Left kidney (tissue), 8 donors: Measurements from ENCODE around the gene NUDT5. TPM values are rescaled to one million over a fixed set of nuclear protein-coding genes. Genes with fewer than 3 reads are reported as not detected.
"Not testable (repeated sequence)": the region's sequence is repeated elsewhere in the genome, so short reads cannot be mapped to it uniquely, and the experiment has no call there.

Experiments
- DNase-seq: peaks from one replicate; pipeline ENCODE4 v3.0.0-alpha.2; 2013
- long read RNA-seq, 8 donors: transcript quantifications; one replicate each; lab custom pipeline, GENCODE V29; 2026
- polyA plus RNA-seq: library from polyadenylated mRNA; unstranded; fragments of 120-200 nt; gene quantifications from one replicate; pipeline ENCODE4 v1.2.1, GENCODE V29; 2013; ENCODE audit not compliant: insufficient read length

NUDT5 gene
- polyA plus RNA-seq: 93.3 TPM
- long read RNA-seq, donor 1, partial matches to known transcripts: 0 of 35 reads
- long read RNA-seq, donor 1, other reads (novel, unspliced or antisense): 35 of 35 reads
- long read RNA-seq, donor 2, partial matches to known transcripts: 47 of 70 reads
- long read RNA-seq, donor 2, other reads (novel, unspliced or antisense): 22 of 70 reads
- long read RNA-seq, donor 3, partial matches to known transcripts: 0 of 22 reads
- long read RNA-seq, donor 3, other reads (novel, unspliced or antisense): 21 of 22 reads
- long read RNA-seq, donor 4: 0 reads
- long read RNA-seq, donor 5, partial matches to known transcripts: 5 of 60 reads
- long read RNA-seq, donor 5, other reads (novel, unspliced or antisense): 55 of 60 reads
- long read RNA-seq, donor 6, partial matches to known transcripts: 7 of 59 reads
- long read RNA-seq, donor 6, other reads (novel, unspliced or antisense): 52 of 59 reads
- long read RNA-seq, donor 7, partial matches to known transcripts: 165 of 195 reads
- long read RNA-seq, donor 7, other reads (novel, unspliced or antisense): 28 of 195 reads
- long read RNA-seq, donor 8, partial matches to known transcripts: 0 of 11 reads
- long read RNA-seq, donor 8, other reads (novel, unspliced or antisense): 11 of 11 reads

DNA sequence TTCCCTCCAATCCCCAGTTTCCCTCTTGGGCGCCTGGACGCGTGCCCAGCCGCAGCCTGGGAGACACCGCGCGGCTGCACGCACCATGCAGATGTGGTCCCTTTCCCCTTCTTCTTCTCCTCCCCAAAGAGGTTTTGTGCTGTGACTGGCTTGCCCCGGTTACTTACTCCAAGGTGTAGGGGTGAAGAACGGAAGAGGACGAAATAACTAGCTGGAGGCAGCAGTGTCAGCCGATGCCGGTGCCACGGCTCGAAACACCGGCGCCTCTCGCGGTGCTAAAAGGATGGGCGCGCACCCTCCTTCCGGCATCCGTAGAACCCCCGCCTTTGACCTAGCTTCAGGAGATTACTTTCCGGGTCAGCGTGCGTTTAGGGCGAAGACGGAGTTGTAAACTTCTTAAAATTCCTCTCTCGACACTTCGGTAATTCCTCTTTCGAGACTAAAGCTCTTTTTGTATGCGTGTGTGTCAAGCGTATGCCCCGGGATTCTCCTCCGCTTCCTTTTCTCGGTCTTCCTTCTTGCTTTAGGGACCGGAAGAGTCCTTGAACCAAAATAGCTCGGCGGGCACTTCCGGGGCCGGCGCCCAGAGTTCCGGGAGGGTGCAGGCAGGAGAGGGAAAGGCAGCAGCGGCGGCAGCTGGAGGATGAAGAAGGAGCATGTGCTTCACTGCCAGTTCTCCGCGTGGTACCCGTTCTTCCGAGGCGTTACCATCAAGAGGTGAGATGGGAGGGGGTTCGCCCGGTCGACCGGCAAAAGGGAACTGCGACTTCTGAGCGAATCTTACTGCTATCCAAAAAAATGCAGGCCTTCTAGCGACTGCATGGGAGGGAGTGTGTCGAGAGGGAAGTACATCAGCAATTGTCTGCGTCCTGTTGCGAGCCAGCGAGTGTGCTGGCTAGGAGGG is at the start of gene NUDT5, which contains the start of gene CDC123:
NUDT5 (minus strand) TSS at position 289 of the 904 bp plus-strand sequence. CDS start 9,600 bp downstream, outside the sequence.
CDC123 (plus strand) TSS at position 586 of the 904 bp plus-strand sequence; CDS start at position 644, 58 bp downstream.
- peak; percentile 89 for DNase-seq

DNA sequence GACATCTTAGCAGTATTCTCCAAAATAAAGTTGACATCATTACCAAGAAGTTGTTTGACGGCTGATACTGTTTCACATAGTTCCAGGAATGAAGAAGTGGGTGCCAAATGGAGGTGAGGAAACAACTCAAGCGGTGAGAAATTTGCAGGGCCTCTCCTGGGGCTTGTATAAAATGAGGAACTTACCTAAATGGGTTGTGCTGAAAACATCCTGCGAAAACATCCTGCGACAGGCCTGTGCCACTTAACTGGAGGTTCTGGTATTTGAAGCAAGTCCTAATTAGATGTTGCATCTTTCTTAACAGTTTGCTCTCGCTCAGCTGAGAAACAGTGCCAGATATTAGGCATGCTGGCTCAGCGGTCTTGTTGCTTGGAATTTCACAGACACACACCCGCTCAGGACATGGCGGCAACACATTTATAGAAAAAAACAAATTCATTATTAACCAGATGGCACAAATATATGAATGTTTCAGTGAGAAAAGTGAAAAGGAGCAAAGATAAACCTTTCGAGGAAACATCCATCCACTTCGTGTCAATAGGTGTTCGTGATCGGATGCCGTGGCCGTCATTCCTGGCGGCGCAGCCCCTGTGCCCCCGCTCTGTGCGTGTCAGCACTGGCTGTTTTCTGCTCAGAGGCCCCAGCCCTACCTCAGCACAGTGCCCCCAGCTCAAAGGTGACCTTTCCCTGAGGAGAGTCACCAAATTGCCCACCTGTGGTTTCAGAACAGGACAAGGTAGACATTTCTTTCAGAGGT is 48.4 kb upstream of the NUDT5 start:
- DNase-seq: no peak

DNA sequence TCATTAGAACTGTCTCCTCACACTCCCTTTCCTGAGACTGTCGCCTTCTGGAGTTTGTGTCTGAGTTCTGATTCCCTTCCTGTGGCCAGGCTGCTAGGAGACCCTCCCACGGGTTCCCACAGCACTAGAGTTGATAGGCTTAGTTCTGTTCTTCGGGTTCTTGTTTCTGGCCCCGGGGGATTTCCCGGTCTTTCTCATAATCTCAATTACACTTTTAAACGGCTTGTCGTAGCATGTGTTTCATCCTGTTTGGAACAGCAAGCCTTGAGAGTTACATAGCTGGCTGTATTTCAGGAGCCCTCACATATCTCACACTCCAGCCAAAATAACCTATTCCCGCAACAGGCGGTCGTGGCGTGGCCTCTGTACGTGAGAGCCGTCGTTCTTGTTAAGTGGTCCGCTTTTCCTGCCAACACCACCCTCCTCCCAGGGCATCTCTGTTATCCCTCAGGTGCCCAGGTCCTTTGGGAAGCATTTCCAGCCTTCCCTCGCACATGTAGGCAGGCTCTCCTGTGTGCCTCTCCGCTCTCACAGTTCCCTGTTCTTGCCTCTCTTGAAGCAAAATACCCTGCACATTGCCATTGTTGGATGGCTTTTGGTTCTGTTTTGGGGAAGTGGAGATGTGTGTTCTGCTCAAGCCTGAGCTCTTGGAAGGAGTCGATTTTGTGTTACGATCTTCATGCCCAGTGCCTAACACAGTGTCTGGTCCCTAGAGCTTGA is 46.3 kb upstream of the NUDT5 start:
- DNase-seq: no peak

- no peak for DNase-seq
Measured at GRCh38 chr10:12238821-12239220, 43.1 kb upstream of the NUDT5 start.

GRCh38 chr10:12237265-12238220 is 41.9 kb upstream of the NUDT5 start:
- DNase-seq: no peak

GRCh38 chr10:12235796-12236195 is 40.1 kb upstream of the NUDT5 start:
- no peak for DNase-seq

- DNase-seq: no peak
Measured at GRCh38 chr10:12235116-12235694, 39.5 kb upstream of the NUDT5 start.

DNA sequence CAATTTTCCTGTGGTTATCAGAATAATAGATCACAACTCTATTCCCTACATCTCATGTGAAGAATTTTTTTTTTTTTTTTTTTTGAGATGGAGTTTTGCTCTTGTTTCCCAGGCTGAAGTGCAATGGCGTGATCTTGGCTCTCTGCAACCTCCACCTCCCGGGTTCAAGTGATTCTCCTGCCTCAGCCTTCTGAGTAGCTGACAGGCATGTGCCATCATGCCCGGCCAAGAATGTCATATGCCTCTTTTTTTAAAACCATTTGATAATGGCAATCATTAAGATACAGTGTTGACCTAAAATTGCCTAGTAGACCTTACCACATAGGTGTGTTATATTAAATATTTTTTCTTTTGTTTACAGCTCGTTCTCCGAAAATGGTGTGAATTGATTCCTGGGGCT is 39.0 kb upstream of the NUDT5 start:
- DNase-seq: not testable (repeated sequence)

DNA sequence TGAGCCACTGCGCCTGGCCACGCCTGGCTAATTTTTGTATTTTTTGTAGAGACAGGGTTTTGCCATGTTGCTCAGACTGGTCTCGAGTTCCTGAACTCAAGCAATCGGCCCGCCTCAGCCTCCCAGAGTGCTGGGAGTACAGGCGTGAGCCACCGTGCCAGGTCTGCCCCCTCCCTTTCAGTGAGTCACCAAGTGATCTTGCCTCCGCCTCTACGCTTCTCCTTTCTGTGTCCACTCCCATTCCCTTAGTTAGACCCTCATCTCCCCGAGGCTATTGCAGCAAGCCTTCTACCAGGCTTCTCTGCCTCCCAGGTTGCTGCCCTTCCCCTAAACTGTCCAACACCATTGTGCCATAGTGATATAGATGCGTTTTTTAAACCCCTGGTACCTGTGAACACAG is 33.2 kb upstream of the NUDT5 start:
- DNase-seq: no peak

- not testable (repeated sequence) for DNase-seq
Measured at GRCh38 chr10:12226438-12226837, 30.7 kb upstream of the NUDT5 start.

DNA sequence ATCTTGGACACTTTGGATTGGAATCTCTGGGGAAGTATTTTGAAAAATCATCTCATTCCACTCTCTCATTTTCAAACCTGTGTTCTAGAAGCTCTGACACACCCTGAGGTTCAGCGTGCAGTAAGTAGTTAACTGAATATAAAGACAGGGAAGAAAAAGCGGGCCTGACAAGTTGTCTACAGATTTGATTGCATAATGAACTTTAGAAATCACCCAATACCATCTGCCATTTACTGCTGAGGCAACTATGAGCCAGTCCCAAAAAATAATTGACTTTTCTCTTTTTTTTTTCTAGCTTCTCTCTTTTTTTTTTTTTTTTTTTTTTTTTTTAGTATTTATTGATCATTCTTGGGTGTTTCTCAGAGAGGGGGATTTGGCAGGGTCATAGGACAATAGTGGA is 29.8 kb upstream of the NUDT5 start:
- DNase-seq: no peak

DNA sequence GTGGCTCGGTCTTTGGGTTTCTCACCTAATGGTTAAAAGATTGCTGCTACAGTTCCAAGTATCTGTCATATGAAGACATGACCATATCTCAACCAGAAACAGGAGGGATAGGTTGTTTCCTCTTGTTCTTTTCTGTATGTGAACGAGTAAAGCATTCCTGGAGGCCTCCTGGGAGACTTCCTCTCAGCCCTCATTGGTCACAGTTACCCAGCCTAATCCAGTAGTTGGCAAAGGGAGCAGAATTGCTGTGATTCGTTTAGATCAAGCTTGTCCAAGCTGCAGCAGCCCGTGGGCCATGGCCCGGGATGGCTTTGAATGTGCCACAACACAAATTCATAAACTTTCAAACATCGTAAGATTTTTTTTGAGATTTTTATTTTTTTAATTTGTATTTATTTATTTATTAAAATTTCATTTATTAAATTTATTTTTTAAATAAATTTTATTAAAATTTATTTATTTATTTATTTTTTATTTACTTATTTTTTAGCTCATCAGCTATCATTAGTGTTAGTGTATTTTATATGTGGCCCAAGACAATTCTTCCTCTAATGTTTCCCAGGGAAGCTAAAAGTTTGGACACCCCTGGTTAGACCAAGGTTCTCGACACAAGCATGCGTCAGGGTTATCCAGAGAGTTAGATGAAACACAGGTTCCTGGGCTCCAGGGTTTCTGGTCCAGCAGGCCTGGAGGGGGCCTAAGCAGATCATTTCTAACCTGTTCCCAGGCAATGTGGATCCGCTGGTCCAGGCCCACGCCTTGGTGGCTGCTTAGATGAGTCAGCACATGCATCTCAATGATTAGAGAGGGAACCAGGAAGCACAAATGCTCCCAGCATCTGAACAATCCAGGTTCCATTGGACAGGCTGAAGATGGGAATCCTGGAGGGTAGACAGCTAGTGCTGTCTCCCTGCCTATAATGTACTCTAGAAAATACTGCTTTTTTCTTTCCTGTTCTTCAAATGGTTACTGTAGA is 25.9 kb upstream of the NUDT5 start:
- no peak for DNase-seq

GRCh38 chr10:12218991-12219390 is 23.3 kb upstream of the NUDT5 start:
- DNase-seq: no peak

GRCh38 chr10:12214763-12215218 is 19.1 kb upstream of the NUDT5 start:
- peak; percentile 54 for DNase-seq

- DNase-seq: no peak
Measured at GRCh38 chr10:12214093-12214492, 18.4 kb upstream of the NUDT5 start.

DNA sequence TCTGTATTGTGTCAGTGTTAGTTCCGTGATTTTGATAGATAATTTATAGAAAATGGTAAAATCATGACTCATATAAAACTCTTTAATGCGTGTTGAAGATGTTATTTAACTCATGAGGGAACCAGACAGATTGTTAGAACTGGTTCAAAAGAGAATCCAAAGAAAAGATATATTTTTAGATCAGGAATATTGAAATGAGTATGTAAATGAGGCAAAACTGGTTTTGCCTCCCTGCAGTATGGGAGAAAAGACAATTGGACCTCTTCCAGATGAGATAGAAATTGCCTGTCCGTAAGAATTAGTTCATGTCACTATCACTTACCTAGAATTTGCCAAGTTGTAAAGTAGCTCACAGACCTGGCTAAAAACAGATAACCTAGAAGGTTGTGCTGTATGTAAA is 17.9 kb upstream of the NUDT5 start:
- DNase-seq: no peak

DNA sequence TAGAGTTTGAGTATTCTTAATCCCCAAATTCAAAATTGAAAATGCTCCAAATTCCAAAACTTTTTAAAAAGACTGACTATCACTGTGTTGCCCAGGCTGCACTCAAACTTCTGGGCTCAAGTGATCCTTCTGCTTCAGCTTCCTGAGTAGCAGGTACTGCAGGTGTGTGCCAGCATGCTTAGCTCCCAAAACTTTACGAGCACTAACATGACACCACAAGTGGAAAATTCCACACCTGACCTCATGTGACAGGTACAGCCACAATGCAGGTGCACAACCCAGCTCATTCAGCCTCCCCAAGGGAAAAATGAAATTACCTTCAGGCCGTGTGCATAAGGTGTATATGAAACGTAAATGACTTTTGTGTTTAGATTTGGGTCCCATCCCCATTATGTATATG is 16.8 kb upstream of the NUDT5 start:
- DNase-seq: no peak

- no peak for DNase-seq
Measured at GRCh38 chr10:12208460-12208859, 12.8 kb upstream of the NUDT5 start.
